HepG2 (cell line): ENCODE measurements around the gene COG1. TPM values are rescaled to one million over a fixed set of nuclear protein-coding genes. Genes with fewer than 3 reads are reported as not detected.

ENCODE experiments used
- CERS6 ChIP-seq: sonication (generic); formaldehyde crosslinking; IDR thresholded peaks from 2 replicates; pipeline ENCODE4 v1.5.0; 2020; ENCODE audit warnings: missing genetic modification reagents
- DZIP1 ChIP-seq: sonication (generic); formaldehyde crosslinking; IDR thresholded peaks from 2 replicates; pipeline ENCODE4 v1.5.0; 2020; ENCODE audit warnings: mild to moderate bottlenecking, missing genetic modification reagents
- FOXA1 ChIP-seq, 2 experiments: fragments of 450-650 bp in 1 of 2; sonication (generic) in 1 of 2; formaldehyde crosslinking in 1 of 2; IDR thresholded peaks; 2 replicates each; pipeline versions ENCODE4 v1.4.0 to v1.6.1; 2016 to 2020; ENCODE audit warnings: missing genetic modification reagents in 1 of 2
- HNRNPK ChIP-seq: fragments of 200-400 bp; formaldehyde crosslinking; IDR thresholded peaks from 2 replicates; pipeline ENCODE4 v1.6.1; 2018; ENCODE audit warnings: low read length, low read depth, moderate library complexity, mild to moderate bottlenecking; ENCODE audit not compliant: poor library complexity, severe bottlenecking
- JDP2 ChIP-seq: sonication (generic); formaldehyde crosslinking; IDR thresholded peaks from 2 replicates; pipeline ENCODE4 v1.8.1; 2022; ENCODE audit warnings: missing genetic modification reagents, borderline replicate concordance
- KAT7 ChIP-seq: IDR thresholded peaks from 2 replicates; pipeline ENCODE4 v1.6.1; 2018; ENCODE audit warnings: borderline replicate concordance, missing compliant biosample characterization
- KDM3A ChIP-seq: IDR thresholded peaks from 2 replicates; pipeline ENCODE4 v1.6.1; 2018; ENCODE audit warnings: low read depth, missing compliant biosample characterization
- KLF11 ChIP-seq: IDR thresholded peaks from 2 replicates; pipeline ENCODE4 v1.6.1; 2016; ENCODE audit warnings: missing compliant biosample characterization
- KLF15 ChIP-seq: sonication (generic); formaldehyde crosslinking; IDR thresholded peaks from 2 replicates; pipeline ENCODE4 v1.8.1; 2023; ENCODE audit warnings: borderline replicate concordance, mild to moderate bottlenecking, inconsistent platforms, missing genetic modification reagents, mixed read lengths
- NR1H2 ChIP-seq: sonication (generic); formaldehyde crosslinking; IDR thresholded peaks from 2 replicates; pipeline ENCODE4 v1.8.1; 2022; ENCODE audit warnings: low read depth, missing genetic modification reagents, borderline replicate concordance
- POLR2A ChIP-seq, 2 experiments: IDR thresholded peaks; 2 replicates each; pipeline ENCODE4 v1.6.1; 2011; ENCODE audit warnings: low read depth in 2 of 2, low read length in 2 of 2, mild to moderate bottlenecking in 1 of 2, moderate library complexity in 1 of 2; ENCODE audit not compliant: insufficient read depth in 1 of 2
- RBM22 ChIP-seq: fragments of 200-400 bp; formaldehyde crosslinking; optimal IDR thresholded peaks from 2 replicates; pipeline ENCODE3; 2017; ENCODE audit warnings: mild to moderate bottlenecking, low read length, moderate library complexity
- RXRB ChIP-seq: IDR thresholded peaks from 2 replicates; pipeline ENCODE4 v1.6.1; 2016; ENCODE audit warnings: borderline replicate concordance, missing genetic modification reagents, missing compliant biosample characterization
- SETDB1 ChIP-seq: sonication (generic); formaldehyde crosslinking; IDR thresholded peaks from 2 replicates; pipeline ENCODE4 v1.5.1; 2020; ENCODE audit warnings: missing genetic modification reagents, mild to moderate bottlenecking, borderline replicate concordance
- SKIL ChIP-seq: sonication (generic); formaldehyde crosslinking; IDR thresholded peaks from 2 replicates; pipeline ENCODE4 v1.8.0; 2022; ENCODE audit warnings: missing genetic modification reagents, mild to moderate bottlenecking, moderate library complexity, borderline replicate concordance
- TBP ChIP-seq: sonication (generic); formaldehyde crosslinking; IDR thresholded peaks from 2 replicates; pipeline ENCODE4 v1.5.0; 2020; ENCODE audit warnings: missing genetic modification reagents
- ZFP36L2 ChIP-seq: sonication (generic); formaldehyde crosslinking; IDR thresholded peaks from 2 replicates; pipeline ENCODE4 v1.4.0; 2020; ENCODE audit warnings: missing genetic modification reagents
- ZNF138 ChIP-seq: sonication (generic); formaldehyde crosslinking; IDR thresholded peaks from 2 replicates; pipeline ENCODE4 v1.5.0; 2020; ENCODE audit warnings: mild to moderate bottlenecking, low read depth, missing genetic modification reagents
- ZNF235 ChIP-seq: sonication (generic); formaldehyde crosslinking; IDR thresholded peaks from 2 replicates; pipeline ENCODE4 v1.8.1; 2023; ENCODE audit warnings: mild to moderate bottlenecking, missing genetic modification reagents, borderline replicate concordance
- ZNF292 ChIP-seq: sonication (generic); formaldehyde crosslinking; IDR thresholded peaks from 2 replicates; pipeline ENCODE4 v1.8.1; 2022; ENCODE audit warnings: mild to moderate bottlenecking, low read depth, missing genetic modification reagents, borderline replicate concordance
- ZNF441 ChIP-seq: sonication (generic); formaldehyde crosslinking; IDR thresholded peaks from 2 replicates; pipeline ENCODE4 v1.7.0; 2021; ENCODE audit warnings: missing genetic modification reagents, borderline replicate concordance
- ZNF460 ChIP-seq: sonication (generic); formaldehyde crosslinking; IDR thresholded peaks from 2 replicates; pipeline ENCODE4 v1.5.1; 2020; ENCODE audit warnings: missing genetic modification reagents, mild to moderate bottlenecking, borderline replicate concordance
- ZNF788 ChIP-seq: sonication (generic); formaldehyde crosslinking; IDR thresholded peaks from 2 replicates; pipeline ENCODE4 v1.5.0; 2020; ENCODE audit warnings: mild to moderate bottlenecking, missing genetic modification reagents, borderline replicate concordance
- ZSCAN25 ChIP-seq: sonication (generic); formaldehyde crosslinking; IDR thresholded peaks from 2 replicates; pipeline ENCODE4 v1.8.0; 2022; ENCODE audit warnings: mild to moderate bottlenecking, missing genetic modification reagents
- polyA plus RNA-seq, 8 experiments: library from polyadenylated mRNA; depleted of rRNA in 3 of 8; stranded (reverse) in 7 of 8; unstranded in 1 of 8; fragments of >200 nt; fragmentation: Illumina TruSeq in 4 of 8; extraction: Trizol in 4 of 8; gene quantifications; 2 replicates each; pipeline versions ENCODE4 v1.2.1 to v1.2.3, GENCODE V29; 2011 to 2016; ENCODE audit warnings: low read depth in 4 of 8, missing spikeins in 1 of 8, mixed read lengths in 1 of 8; ENCODE audit not compliant: insufficient read depth in 1 of 8
- total RNA-seq, 5 experiments: library from RNA; depleted of rRNA; stranded (reverse); fragments of >200 nt; fragmentation: Illumina TruSeq; extraction: Trizol; gene quantifications; 2 replicates each; pipeline ENCODE4 v1.2.3, GENCODE V29; 2016; ENCODE audit warnings: low read depth in 1 of 5

The COG1 gene
- total and polyA plus RNA-seq, 2 of the 13 experiments (the other 11 are each of a cell fraction or from before 2014, with no cell fraction given), result 36.6 to 39.7 TPM

- TF ChIP-seq HNRNPK (peak; percentile 76), RXRB (CRISPR knock-in tag) (peak; percentile 49), ZNF788 (CRISPR knock-in tag) (peak; percentile 61; the same call in 1 of the 2 replicates), ZNF460 (CRISPR knock-in tag) (no peak), ZFP36L2 (CRISPR knock-in tag) (no peak), CERS6 (CRISPR knock-in tag) (no peak), NR1H2 (CRISPR knock-in tag) (no peak; the same call in 1 of the 2 replicates), KAT7 (CRISPR knock-in tag) (peak; percentile 93; the same call in 1 of the 2 replicates), ZSCAN25 (CRISPR knock-in tag) (no peak), KDM3A (CRISPR knock-in tag) (peak; percentile 66; the same call in 1 of the 2 replicates), SETDB1 (CRISPR knock-in tag) (no peak), SKIL (no peak), KLF11 (CRISPR knock-in tag) (peak; percentile 70; the same call in 1 of the 2 replicates), FOXA1 (IDR thresholded peaks at IDR 0.05) (no peak), FOXA1 (CRISPR knock-in tag; IDR thresholded peaks at IDR 0.05) (no peak), ZNF138 (CRISPR knock-in tag) (no peak), KLF15 (0 out of 2 replicates have a peak, but pooled peaks have one; percentile 39), JDP2 (CRISPR knock-in tag) (no peak), DZIP1 (CRISPR knock-in tag) (no peak), ZNF292 (no peak; the same call in none of the 2 replicates), ZNF441 (CRISPR knock-in tag) (no peak), ZNF235 (CRISPR knock-in tag) (peak; percentile 99), TBP (no peak), RBM22 (no peak), POLR2A (IDR thresholded peaks at IDR 0.05; ENCODE audit: insufficient read depth in 1 of 2, low read depth in 2 of 2, low read length in 2 of 2) (peak; percentile 71 to 89)
These were observed at the start of gene COG1 (continued) for GRCh38 chr17:73192894-73193701.
